GM12891 (cell line): ENCODE measurements around the gene SEMG1.
A peak's percentile ranks its signal among the peaks of the same experiment; 100 is the strongest.

Experiments
- DNase-seq: peaks from one replicate; pipeline ENCODE4 v3.0.0; 2011; ENCODE audit warnings: low spot score; ENCODE audit not compliant: insufficient read length
- FAIRE-seq: peaks from 2 replicates; lab custom pipeline; 2011; peaks lifted over from hg19 to GRCh38; lab: Jason Lieb, UNC
- PAX5 ChIP-seq: IDR thresholded peaks from 2 replicates; pipeline ENCODE4 v1.6.1; 2011; ENCODE audit warnings: low read length, moderate library complexity, mild to moderate bottlenecking; ENCODE audit not compliant: insufficient read depth, severe bottlenecking
- POLR2A ChIP-seq: IDR thresholded peaks from 2 replicates; pipeline ENCODE4 v1.6.1; 2011; ENCODE audit warnings: low read depth, low read length, control low read depth
- POLR2AphosphoS5 ChIP-seq: IDR thresholded peaks from 2 replicates; pipeline ENCODE4 v1.6.1; 2011; ENCODE audit warnings: low read depth, low read length, control low read depth
- POU2F2 ChIP-seq: IDR thresholded peaks from 2 replicates; pipeline ENCODE4 v1.6.1; 2011; ENCODE audit warnings: low read depth, mild to moderate bottlenecking, control low read depth, low read length, moderate library complexity
- SPI1 ChIP-seq: IDR thresholded peaks from 2 replicates; pipeline ENCODE4 v1.6.1; 2011; ENCODE audit warnings: low read depth, low read length, control low read depth
- TAF1 ChIP-seq: IDR thresholded peaks from 2 replicates; pipeline ENCODE4 v1.6.1; 2011; ENCODE audit warnings: low read depth, low read length, control low read depth

Gene SEMG1

GRCh38 chr20:45218636-45219035, 11.8 kb downstream of the SEMG1 start:
- no peak for FAIRE-seq
- TF ChIP-seq PAX5 (no peak), TAF1 (no peak), POLR2AphosphoS5 (no peak)
- DNase-seq, result no peak

GRCh38 chr20:45221076-45221475, 14.2 kb downstream of the SEMG1 start, which contains the start of gene SEMG2:
TSS of gene SEMG2 (plus strand) at chr20:45221373. CDS start at chr20:45221390, 17 bp downstream.
- DNase-seq, result no peak
- TF ChIP-seq POLR2A (no peak), POLR2AphosphoS5 (no peak), POU2F2 (no peak), PAX5 (no peak), TAF1 (no peak), SPI1 (no peak)
- FAIRE-seq, result no peak

GRCh38 chr20:45223136-45223535, 16.3 kb downstream of the SEMG1 start:
- FAIRE-seq (no peak), DNase-seq (no peak)
- TF ChIP-seq POU2F2 (no peak), PAX5 (no peak), SPI1 (no peak), TAF1 (no peak), POLR2AphosphoS5 (no peak), POLR2A (no peak)

GRCh38 chr20:45226287-45226686, 19.5 kb downstream of the SEMG1 start:
- TF ChIP-seq POU2F2 (no peak), POLR2A (no peak), PAX5 (no peak), TAF1 (no peak), POLR2AphosphoS5 (no peak), SPI1 (no peak)
- no peak for FAIRE-seq
- DNase-seq, result no peak

GRCh38 chr20:45229264-45230056, 22.6 kb downstream of the SEMG1 start:
- DNase-seq (peak; percentile 13), FAIRE-seq (no peak)
- TF ChIP-seq PAX5 (no peak), TAF1 (no peak), SPI1 (no peak), POU2F2 (no peak), POLR2A (no peak), POLR2AphosphoS5 (no peak)

- FAIRE-seq, result no peak
- TF ChIP-seq POLR2A, result no peak
- no peak for TF ChIP-seq PAX5
- no peak for TF ChIP-seq SPI1
- no peak for TF ChIP-seq POLR2AphosphoS5
- TF ChIP-seq TAF1, result no peak
- TF ChIP-seq POU2F2, result no peak
Measured at GRCh38 chr20:45230631-45231030, 23.8 kb downstream of the SEMG1 start.

GRCh38 chr20:45235995-45236394, 29.2 kb downstream of the SEMG1 start:
- FAIRE-seq, result no peak
- TF ChIP-seq TAF1 (no peak), SPI1 (no peak), POLR2AphosphoS5 (no peak), POU2F2 (no peak), POLR2A (no peak), PAX5 (no peak)
- no peak for DNase-seq

More at GRCh38 chr20:45230631-45231030, 23.8 kb downstream of the SEMG1 start:
- no peak for DNase-seq

GRCh38 chr20:45238139-45238538, 31.3 kb downstream of the SEMG1 start:
- FAIRE-seq (no peak), DNase-seq (no peak)
- no peak for TF ChIP-seq TAF1
- no peak for TF ChIP-seq PAX5
- TF ChIP-seq POLR2A, result no peak
- TF ChIP-seq POLR2AphosphoS5, result no peak
- TF ChIP-seq POU2F2, result no peak
- no peak for TF ChIP-seq SPI1

- no peak for TF ChIP-seq POLR2AphosphoS5
- TF ChIP-seq POLR2A, result no peak
- no peak for TF ChIP-seq POU2F2
- TF ChIP-seq TAF1, result no peak
- TF ChIP-seq SPI1, result no peak
- TF ChIP-seq PAX5, result no peak
- DNase-seq (no peak), FAIRE-seq (no peak)
Measured at GRCh38 chr20:45246109-45246508, 39.3 kb downstream of the SEMG1 start.

- no peak for DNase-seq
- TF ChIP-seq TAF1, result no peak
- TF ChIP-seq POU2F2, result no peak
- TF ChIP-seq PAX5, result no peak
- TF ChIP-seq POLR2AphosphoS5, result no peak
- no peak for TF ChIP-seq POLR2A
- TF ChIP-seq SPI1, result no peak
- FAIRE-seq, result no peak
Measured at GRCh38 chr20:45247865-45248264, 41.0 kb downstream of the SEMG1 start.
